Activated naive CD8-positive, alpha-beta T cell treated with anti-CD3 and anti-CD28 coated beads, Interleukin-2, amount 50 U/mL, for 24 hours (primary cell): ENCODE measurements around the gene TRAF3.

Experiments
- ATAC-seq: fragments of 150-1000 bp; cut with Tn5 transposase; one replicate; pipeline ENCODE4 v1.10.0; 2021
- DNase-seq: peaks from one replicate; pipeline ENCODE4 v3.0.0; 2021
- H3K27ac Mint-ChIP-seq: one replicate; pipeline ENCODE4 v1.8.0; 2021; ENCODE audit warnings: mild to moderate bottlenecking, mixed read lengths
- H3K27me3 Mint-ChIP-seq: one replicate; pipeline ENCODE4 v1.8.0; 2021; ENCODE audit warnings: mixed read lengths
- H3K36me3 Mint-ChIP-seq: one replicate; pipeline ENCODE4 v1.8.0; 2021; ENCODE audit warnings: low read depth, mixed read lengths
- H3K4me1 Mint-ChIP-seq: one replicate; pipeline ENCODE4 v1.8.0; 2021; ENCODE audit warnings: mixed read lengths
- H3K4me3 Mint-ChIP-seq: one replicate; pipeline ENCODE4 v1.8.0; 2021; ENCODE audit warnings: mild to moderate bottlenecking, moderate library complexity, mixed read lengths
- H3K9me3 Mint-ChIP-seq: one replicate; pipeline ENCODE4 v1.8.0; 2021; ENCODE audit warnings: mixed read lengths

The TRAF3 gene

DNA sequence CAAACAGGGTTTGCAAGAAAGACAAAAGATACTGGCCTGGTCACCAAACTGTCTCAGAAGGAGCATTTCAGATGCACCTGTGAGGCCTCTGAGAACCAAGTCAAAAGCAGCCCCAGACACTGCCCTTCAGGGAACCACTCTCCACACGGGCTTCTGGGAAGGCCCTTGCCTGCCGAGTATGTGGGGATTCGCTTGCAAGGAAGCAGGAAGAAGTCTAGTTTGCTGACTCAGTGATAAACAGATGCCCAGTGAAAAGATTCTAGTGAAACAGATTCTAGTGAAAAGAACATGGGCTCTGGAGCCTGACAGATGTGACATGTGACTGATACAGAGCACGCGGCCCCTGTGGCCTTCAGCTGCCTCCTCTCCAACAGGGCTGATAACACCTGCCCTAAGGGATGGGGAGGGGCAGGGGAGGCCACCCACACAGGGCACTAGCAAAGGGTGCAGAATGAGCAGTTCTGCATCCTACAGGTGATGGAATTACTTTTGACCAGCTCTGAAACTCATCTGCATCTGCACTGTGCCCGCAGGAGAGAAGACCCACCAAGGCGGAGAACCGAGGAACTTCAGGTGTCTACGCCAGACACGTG, 164.3 kb downstream of the TRAF3 start:
- DNase-seq (no peak), ATAC-seq (no peak)
- no peaks in the 10 kb centered on the region for H3K27me3 Mint-ChIP-seq
- H3K27ac Mint-ChIP-seq, result no peak overlapping the region
- H3K4me1 Mint-ChIP-seq, result peaks cover 1% of the 10 kb centered on the region
- H3K36me3 Mint-ChIP-seq, result no peaks in the 10 kb centered on the region
- H3K4me3 Mint-ChIP-seq, result no peak overlapping the region
- no peaks in the 10 kb centered on the region for H3K9me3 Mint-ChIP-seq

DNA sequence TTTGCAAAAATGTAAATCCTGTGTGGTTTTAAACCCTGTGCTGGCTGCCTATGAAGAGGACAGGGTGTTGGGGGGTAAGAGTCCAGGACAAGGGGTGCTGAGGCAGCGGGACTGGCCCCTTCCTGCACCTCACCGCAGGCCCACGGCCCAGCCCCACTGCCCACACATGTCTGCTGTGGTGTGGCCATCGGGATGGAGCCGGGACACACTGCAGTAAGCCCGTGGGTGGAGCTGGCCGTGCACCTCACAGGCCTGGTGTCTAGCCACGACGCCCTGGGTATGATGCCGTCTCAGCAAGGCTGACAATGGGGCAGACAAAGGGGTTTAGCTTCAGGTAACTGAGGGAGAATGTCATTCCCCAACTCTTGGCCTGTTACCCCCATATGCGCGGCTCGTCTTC, 164.8 kb downstream of the TRAF3 start:
- Mint-ChIP-seq H3K27ac (no peak overlapping the region), H3K4me1 (peaks cover 3% of the 10 kb centered on the region), H3K36me3 (no peaks in the 10 kb centered on the region), H3K9me3 (no peaks in the 10 kb centered on the region), H3K4me3 (no peak overlapping the region), H3K27me3 (no peaks in the 10 kb centered on the region)
- no peak for ATAC-seq
- no peak for DNase-seq

DNA sequence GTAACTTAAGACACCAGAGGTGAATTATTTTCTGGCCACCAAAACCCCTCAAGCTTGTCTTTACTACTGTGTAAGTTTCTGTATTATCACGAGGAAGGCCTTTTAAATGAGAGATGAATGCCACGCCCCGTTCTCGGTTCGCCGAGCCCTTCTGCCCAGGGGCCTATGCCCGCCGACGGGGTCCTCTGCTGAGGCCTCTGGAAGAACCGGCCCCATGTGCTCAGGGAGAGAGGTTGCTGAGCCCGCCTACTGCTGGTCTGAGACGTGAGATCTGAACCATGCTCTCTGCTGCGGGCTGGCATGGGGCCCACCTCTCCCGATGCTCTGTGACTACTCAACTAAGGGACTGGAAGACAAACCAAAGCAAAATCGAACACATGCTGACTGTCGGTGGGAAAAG, 166.2 kb downstream of the TRAF3 start:
- no peak for DNase-seq
- H3K27me3 Mint-ChIP-seq, result no peaks in the 10 kb centered on the region
- no peak overlapping the region for H3K27ac Mint-ChIP-seq
- no peak overlapping the region for H3K4me3 Mint-ChIP-seq
- H3K9me3 Mint-ChIP-seq, result no peaks in the 10 kb centered on the region
- ATAC-seq, result no peak
- peaks cover 4% of the 10 kb centered on the region for H3K4me1 Mint-ChIP-seq
- no peaks in the 10 kb centered on the region for H3K36me3 Mint-ChIP-seq

DNA sequence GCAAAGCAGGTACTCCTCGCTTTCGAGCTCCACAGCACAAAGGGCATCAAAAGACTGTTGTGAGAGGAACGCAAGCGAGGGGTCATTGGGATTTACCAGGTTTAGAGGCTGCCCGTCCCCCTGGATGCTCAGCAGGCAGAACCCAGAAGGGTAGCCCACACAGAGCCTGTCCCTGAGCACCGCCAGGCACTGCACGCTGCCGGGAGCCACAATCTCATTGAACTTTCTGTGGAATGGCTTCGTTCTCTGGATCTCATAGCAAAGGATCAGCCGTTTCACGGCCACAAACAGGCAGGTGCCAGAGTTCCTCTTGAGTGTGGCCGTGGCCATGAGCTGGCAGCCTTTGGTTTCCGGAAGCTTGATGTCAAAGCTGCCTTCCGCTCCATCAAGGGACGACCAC, 166.7 kb downstream of the TRAF3 start:
- no peak overlapping the region for H3K27ac Mint-ChIP-seq
- no peaks in the 10 kb centered on the region for H3K36me3 Mint-ChIP-seq
- no peak overlapping the region for H3K4me3 Mint-ChIP-seq
- no peaks in the 10 kb centered on the region for H3K27me3 Mint-ChIP-seq
- DNase-seq (no peak), ATAC-seq (no peak)
- no peaks in the 10 kb centered on the region for H3K9me3 Mint-ChIP-seq
- peaks cover 8% of the 10 kb centered on the region for H3K4me1 Mint-ChIP-seq

DNA sequence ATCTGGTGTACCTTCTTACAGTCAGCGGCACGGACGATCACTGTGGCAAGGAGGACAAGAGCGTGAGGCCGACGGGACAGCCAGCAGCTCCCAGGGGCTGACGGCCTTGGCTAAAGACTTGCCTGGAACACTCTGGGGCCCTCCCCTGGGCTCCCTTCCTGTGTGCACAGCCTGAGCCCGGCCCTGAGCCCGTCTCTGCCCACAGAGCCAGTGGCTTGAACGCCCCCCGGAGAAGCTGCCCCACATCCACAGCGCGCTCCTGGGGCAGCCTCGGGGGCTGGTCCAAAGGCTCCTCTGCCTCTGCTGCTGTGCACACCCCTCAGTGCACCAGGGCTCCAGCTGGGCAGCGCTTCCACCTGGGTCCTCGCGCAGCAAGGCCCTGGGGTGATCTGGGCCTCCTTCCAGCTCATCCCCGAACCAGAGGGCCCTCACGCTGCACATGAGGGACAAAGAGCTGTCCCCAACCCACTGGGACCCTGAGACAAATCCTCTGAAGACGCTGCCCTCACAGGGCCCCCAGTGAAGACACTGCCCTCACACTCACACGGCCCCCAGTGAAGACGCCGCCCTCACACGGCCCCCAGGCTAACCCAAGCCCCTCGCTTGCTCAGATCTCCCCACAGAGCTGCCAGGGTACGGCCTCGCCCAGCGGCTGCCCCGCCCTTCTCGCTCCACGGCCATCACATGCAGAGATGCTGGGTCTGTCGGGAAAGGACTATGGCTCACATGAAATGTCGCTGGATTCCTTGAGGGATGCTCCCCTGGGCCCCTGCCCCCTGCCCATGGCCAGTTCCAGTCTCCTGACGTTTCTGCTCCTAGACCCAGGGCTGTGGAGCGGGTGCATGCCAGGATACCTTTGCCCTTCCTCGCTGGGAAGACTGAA, 167.4 kb downstream of the TRAF3 start:
- Mint-ChIP-seq H3K36me3 (no peaks in the 10 kb centered on the region), H3K9me3 (no peaks in the 10 kb centered on the region), H3K27ac (no peak overlapping the region), H3K27me3 (no peaks in the 10 kb centered on the region), H3K4me3 (no peak overlapping the region), H3K4me1 (peaks cover 15% of the 10 kb centered on the region)
- DNase-seq (no peak), ATAC-seq (no peak)

DNA sequence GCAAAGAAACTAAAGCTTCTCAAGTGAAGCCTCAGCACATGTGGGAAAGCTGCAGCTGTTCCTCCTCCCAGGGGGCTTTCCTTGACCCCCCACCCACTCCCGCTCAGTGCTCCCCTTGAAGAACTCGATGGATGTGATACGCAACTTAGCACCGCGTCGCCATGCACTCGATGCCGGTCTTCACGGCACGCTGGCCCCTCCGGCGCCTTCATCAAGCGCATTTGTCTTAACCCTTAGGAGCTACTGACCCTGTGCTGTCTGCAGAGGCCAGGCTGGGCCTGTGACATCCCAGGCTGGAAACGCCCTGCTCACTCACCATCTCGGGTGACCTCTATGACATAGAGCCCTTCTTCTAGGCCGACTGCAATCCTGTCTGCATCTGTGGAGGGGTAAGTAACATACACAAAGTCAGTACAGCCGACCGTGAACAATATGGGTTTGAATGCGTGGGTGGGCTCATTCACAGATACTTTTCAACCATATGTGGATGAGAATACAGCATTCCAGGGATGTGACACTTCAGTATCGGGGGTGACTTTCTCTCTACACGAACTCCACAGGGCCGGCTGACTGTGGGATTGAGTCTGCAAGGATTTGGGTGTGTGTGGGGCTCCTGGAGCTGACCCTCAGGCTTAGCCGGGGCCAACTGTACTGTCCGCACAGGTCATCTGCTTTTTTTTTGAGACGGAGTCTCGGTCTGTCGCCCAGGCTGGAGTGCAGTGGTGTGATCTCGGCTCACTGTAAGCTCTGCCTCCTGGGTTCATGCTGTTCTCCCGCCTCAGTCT, 168.3 kb downstream of the TRAF3 start:
- Mint-ChIP-seq H3K4me3 (no peak overlapping the region), H3K4me1 (peaks cover 15% of the 10 kb centered on the region), H3K27me3 (no peaks in the 10 kb centered on the region), H3K27ac (no peak overlapping the region), H3K36me3 (no peaks in the 10 kb centered on the region), H3K9me3 (no peaks in the 10 kb centered on the region)
- DNase-seq (no peak), ATAC-seq (no peak)

DNA sequence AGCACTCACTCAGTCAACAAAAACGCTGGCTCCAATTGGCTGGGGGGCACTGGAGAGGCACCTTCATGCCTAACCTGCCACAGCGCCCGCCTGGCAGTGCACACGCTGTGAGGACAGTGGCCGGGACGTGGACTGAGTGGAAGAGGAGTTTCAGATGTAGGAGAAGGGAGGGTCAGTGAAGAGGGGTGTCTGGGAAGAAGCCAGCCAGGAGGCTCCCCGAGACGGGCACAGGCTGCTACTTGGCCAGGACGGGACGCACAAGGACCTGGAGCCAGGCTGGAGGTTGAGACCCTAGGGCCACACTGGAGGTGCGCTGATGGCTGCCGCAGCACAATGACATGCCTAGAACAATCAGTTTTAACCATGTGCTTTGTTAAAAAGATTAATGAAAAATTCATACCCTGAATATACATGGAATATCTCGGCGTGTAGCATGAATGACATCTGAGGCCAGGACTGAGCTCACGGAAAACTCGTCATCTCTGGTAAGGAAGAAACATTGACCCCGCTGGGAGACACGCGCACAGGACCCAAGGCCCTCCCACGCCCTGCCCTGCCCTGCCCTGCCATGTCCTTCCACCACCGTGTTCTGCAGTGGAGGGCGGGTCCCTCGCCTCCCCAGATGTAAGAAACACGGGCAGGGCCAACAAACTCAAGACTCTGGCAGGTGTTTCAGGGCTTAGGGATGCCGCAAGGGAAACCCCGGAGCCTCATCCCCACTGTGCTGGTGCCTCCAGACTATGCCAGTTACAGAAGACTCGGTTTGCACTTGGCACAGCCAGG, 170.3 kb downstream of the TRAF3 start:
- no peak for DNase-seq
- H3K27ac Mint-ChIP-seq, result no peak overlapping the region
- H3K36me3 Mint-ChIP-seq, result no peaks in the 10 kb centered on the region
- no peaks in the 10 kb centered on the region for H3K27me3 Mint-ChIP-seq
- peaks cover 15% of the 10 kb centered on the region for H3K4me1 Mint-ChIP-seq
- H3K4me3 Mint-ChIP-seq, result no peak overlapping the region
- no peak for ATAC-seq
- no peaks in the 10 kb centered on the region for H3K9me3 Mint-ChIP-seq

DNA sequence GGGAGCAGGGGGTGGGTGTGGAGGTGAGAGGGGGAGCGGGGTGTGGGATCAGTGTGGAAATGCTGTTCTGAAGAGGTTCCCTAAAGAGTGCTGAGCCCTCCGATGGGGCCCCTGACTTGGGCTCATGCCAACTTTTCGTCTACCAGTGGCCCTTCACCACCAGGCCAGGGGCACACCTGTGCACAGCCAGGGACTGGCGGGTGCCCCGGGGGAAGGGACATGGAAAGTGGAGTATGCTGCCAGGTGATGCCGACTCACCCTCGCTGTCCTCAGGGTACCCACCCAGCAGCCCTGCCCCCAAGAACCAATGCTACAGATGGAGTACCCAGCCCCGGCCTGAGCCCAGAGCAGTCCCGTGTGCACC, 171.4 kb downstream of the TRAF3 start:
- Mint-ChIP-seq H3K9me3 (no peaks in the 10 kb centered on the region), H3K27ac (peak overlapping the region; percentile 71)
- no peak for ATAC-seq

DNA sequence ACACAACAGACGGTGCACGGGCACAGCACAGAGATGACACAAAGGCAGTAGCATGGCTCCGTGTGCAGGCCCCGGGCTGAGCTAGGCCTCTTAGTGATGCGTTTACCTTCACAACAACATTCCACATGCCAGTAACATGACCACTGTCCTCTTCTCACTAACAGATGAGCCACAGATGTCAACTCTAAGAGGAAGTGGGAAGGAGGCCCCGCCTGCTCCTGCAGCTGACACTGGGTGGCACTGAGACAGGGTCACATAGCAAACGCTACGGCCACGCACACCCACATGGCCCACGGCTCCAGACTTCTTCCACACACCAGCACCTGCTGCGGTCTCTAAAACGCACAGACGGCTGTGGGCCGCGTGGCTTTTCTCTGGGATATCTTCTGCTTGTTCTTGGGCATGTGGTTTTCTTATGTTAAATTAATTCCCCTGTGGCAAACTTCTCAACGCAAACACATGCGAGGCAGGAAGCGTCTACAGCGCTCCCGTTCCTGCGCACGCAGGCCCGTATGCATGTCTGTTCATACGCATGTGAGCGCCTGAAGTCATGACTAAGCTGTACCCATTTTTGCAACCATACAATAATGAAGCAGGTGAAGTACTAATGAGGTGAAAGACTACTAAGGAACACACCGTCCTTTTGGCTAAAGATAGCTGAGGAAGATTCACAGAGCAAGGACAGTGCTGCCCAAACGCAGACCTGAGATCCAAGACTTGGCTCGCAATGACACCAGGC, 172.0 kb downstream of the TRAF3 start:
- ATAC-seq (peak; percentile 71), DNase-seq (peak; percentile 36)
- peak overlapping the region; percentile 12 for H3K4me3 Mint-ChIP-seq
- H3K27me3 Mint-ChIP-seq, result no peaks in the 10 kb centered on the region
- H3K4me1 Mint-ChIP-seq, result peaks cover 15% of the 10 kb centered on the region
- peak overlapping the region; percentile 71 for H3K27ac Mint-ChIP-seq
- H3K36me3 Mint-ChIP-seq, result no peaks in the 10 kb centered on the region
- H3K9me3 Mint-ChIP-seq, result no peaks in the 10 kb centered on the region

More for the DNA sequence above, 171.4 kb downstream of the TRAF3 start:
- Mint-ChIP-seq H3K27me3 (no peaks in the 10 kb centered on the region), H3K4me3 (no peak overlapping the region), H3K4me1 (peaks cover 15% of the 10 kb centered on the region), H3K36me3 (no peaks in the 10 kb centered on the region)
- DNase-seq, result no peak

DNA sequence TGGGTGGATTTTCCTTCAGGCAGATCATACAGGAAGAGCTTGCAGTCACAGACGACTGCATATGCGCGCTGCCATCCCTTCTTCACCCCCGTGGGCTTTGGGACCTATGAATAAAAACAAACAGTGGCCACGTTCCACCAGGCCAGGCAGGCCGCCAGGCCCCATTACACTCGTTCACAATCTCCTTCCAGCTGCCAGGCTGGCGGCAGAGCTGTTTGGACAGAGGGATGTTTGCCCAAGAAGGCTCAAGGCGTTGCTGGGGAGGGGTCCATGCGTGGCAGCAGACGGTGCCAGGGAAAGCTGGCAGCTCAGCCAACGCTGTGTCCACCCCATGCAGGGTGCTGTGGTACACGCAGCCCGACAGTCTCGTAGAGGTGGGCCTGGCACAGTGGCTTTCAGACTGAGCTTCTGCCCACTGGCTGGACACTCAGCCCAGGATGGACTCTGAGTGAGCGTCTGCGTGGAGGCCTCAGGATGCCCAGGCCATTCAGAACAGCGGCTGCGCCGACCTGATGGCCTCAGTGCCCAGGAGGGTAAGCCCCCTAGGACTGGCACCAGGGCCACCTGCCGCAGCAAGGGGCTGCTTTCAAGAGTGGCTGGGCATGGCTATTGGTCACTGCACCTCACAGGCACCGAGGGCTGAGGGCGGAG, 172.7 kb downstream of the TRAF3 start:
- no peak overlapping the region for H3K27ac Mint-ChIP-seq
- DNase-seq (no peak), ATAC-seq (no peak)
- H3K4me1 Mint-ChIP-seq, result peaks cover 15% of the 10 kb centered on the region
- no peak overlapping the region for H3K4me3 Mint-ChIP-seq
- H3K27me3 Mint-ChIP-seq, result no peaks in the 10 kb centered on the region
- no peaks in the 10 kb centered on the region for H3K9me3 Mint-ChIP-seq
- H3K36me3 Mint-ChIP-seq, result no peaks in the 10 kb centered on the region

DNA sequence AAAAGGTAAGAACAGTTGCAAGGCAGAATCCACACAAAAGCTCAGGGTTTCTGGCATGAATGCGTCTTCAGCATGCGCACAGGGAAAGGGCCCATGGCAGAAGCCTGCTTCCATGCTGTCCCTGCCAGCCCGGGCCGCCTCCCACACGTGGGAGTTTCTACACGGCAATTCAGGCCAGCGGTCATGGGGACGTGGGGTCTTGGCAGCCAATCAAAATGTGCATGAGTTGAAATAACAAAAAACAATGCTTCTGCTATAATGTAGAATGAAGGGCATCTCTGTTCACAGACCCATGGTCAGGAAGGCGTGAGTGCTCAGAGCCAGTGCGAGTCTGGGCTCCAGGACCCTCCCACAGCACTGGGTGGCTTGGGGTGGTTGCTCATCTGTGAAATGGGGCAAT, 173.8 kb downstream of the TRAF3 start:
- ATAC-seq (no peak), DNase-seq (no peak)
- Mint-ChIP-seq H3K4me3 (no peak overlapping the region), H3K27ac (no peak overlapping the region), H3K27me3 (no peaks in the 10 kb centered on the region), H3K4me1 (peaks cover 15% of the 10 kb centered on the region), H3K36me3 (no peaks in the 10 kb centered on the region), H3K9me3 (no peaks in the 10 kb centered on the region)

DNA sequence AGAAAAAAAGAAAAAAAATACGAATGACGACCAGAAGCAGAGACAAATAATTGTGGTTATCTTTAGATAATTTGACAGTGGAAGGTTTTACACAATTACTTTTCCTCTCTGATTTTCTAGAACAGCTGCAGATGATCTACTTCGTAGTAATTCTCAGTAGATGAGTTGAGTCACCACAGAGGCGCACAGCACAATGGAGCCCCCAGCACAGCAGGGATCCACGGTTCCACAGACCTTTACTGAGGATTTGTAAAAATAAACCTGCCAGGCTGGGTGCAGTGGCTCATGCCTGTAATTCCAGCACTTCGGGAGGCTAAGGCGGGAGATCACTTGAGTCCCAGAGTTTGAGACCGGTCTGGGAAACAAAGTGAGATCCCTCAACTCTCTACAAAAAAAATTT, 174.6 kb downstream of the TRAF3 start:
- no peaks in the 10 kb centered on the region for H3K36me3 Mint-ChIP-seq
- ATAC-seq (no peak), DNase-seq (no peak)
- H3K4me3 Mint-ChIP-seq, result no peak overlapping the region
- no peaks in the 10 kb centered on the region for H3K27me3 Mint-ChIP-seq
- H3K27ac Mint-ChIP-seq, result no peak overlapping the region
- H3K4me1 Mint-ChIP-seq, result peaks cover 13% of the 10 kb centered on the region
- H3K9me3 Mint-ChIP-seq, result no peaks in the 10 kb centered on the region

DNA sequence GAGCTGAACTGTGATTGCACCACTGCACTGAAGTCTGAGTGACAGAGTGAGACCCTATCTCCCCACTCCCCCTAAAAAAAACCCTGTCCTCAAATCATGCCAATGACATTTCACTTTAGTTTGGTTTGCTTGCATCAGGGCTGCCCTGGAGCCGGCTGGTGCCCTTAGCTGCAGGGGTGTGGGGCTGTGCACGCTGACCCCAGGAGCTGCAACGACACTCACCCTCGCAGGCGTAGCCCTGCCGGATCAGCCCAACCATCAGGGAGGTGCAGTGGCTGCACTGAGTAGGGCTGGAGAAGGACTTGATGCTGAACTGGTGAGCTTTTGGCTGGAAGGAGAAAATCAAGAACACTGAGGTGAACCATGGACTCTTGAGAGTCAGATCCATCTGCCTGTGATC, 175.0 kb downstream of the TRAF3 start:
- Mint-ChIP-seq H3K4me3 (no peak overlapping the region), H3K27me3 (no peaks in the 10 kb centered on the region), H3K27ac (no peak overlapping the region), H3K36me3 (no peaks in the 10 kb centered on the region), H3K9me3 (no peaks in the 10 kb centered on the region), H3K4me1 (peaks cover 13% of the 10 kb centered on the region)
- ATAC-seq (no peak), DNase-seq (no peak)
